DND-41 (cell line): ENCODE data around the gene SFXN5.

Experiments
- CTCF ChIP-seq: IDR thresholded peaks from 2 replicates; pipeline ENCODE4 v1.5.1; 2012; ENCODE audit warnings: borderline replicate concordance, low read length, moderate library complexity, mild to moderate bottlenecking; ENCODE audit not compliant: poor library complexity, severe bottlenecking; ENCODE audit errors: extremely low read depth
- EZH2 ChIP-seq: IDR thresholded peaks from 3 replicates; pipeline ENCODE4 v1.6.1; 2012; ENCODE audit warnings: borderline replicate concordance, low read depth, mild to moderate bottlenecking, moderate library complexity, low read length, inconsistent platforms; ENCODE audit not compliant: severe bottlenecking

- TF ChIP-seq CTCF (no peak), EZH2 (no peak)
Observed at GRCh38 chr2:73107211-73107926, 35.9 kb upstream of the SFXN5 start.
